DND-41 (cell line): Measurements from ENCODE around the gene TAS2R40.

Experiments
- EZH2 ChIP-seq: IDR thresholded peaks from 3 replicates; pipeline ENCODE4 v1.6.1; 2012; ENCODE audit warnings: borderline replicate concordance, low read depth, mild to moderate bottlenecking, moderate library complexity, low read length, inconsistent platforms; ENCODE audit not compliant: severe bottlenecking
- TF ChIP-seq, protein P1 (sequence below): IDR thresholded peaks from 2 replicates; pipeline ENCODE4 v1.5.1; 2012; ENCODE audit warnings: borderline replicate concordance, low read length, moderate library complexity, mild to moderate bottlenecking; ENCODE audit not compliant: poor library complexity, severe bottlenecking; ENCODE audit errors: extremely low read depth

DNA sequence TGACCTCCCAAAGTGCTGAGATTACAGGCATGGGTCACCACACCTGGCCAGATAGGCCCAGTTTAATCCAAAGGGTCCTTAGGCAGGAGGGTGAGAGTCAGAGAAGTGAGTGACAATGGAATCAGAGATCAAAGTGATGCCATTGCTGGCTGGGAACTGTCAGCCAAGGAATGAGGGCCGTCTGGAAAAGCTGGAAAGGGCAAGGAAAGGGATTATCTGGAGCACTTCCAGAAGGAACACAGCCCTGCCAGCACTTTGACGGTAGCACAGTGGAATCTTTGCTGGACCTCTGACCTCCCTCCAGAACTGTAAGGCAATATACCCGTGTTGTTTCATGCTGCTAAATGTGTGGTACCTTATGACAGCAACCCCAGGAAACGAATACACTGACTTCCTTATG, 11.3 kb upstream of the TAS2R40 start:
- TF ChIP-seq, protein P1, sequence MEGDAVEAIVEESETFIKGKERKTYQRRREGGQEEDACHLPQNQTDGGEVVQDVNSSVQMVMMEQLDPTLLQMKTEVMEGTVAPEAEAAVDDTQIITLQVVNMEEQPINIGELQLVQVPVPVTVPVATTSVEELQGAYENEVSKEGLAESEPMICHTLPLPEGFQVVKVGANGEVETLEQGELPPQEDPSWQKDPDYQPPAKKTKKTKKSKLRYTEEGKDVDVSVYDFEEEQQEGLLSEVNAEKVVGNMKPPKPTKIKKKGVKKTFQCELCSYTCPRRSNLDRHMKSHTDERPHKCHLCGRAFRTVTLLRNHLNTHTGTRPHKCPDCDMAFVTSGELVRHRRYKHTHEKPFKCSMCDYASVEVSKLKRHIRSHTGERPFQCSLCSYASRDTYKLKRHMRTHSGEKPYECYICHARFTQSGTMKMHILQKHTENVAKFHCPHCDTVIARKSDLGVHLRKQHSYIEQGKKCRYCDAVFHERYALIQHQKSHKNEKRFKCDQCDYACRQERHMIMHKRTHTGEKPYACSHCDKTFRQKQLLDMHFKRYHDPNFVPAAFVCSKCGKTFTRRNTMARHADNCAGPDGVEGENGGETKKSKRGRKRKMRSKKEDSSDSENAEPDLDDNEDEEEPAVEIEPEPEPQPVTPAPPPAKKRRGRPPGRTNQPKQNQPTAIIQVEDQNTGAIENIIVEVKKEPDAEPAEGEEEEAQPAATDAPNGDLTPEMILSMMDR = no peak
- no peak for TF ChIP-seq EZH2
